K562 (cell line): ENCODE results near the gene CPSF4L. TPM values are rescaled to one million over a fixed set of nuclear protein-coding genes. Genes with fewer than 3 reads are reported as not detected.
A peak's percentile ranks its signal among the peaks of the same experiment; 100 is the strongest.

Experiments used
- CBFA2T2 ChIP-seq: fragments of 450-650 bp; conservative IDR thresholded peaks from 2 replicates; pipeline ENCODE4 v1.6.1; 2017; ENCODE audit warnings: mild to moderate bottlenecking
- CC2D1A ChIP-seq: fragments of 450-650 bp; IDR thresholded peaks from 2 replicates; pipeline ENCODE4 v1.6.1; 2017; ENCODE audit warnings: mild to moderate bottlenecking
- CGGBP1 ChIP-seq: fragments of 250-450 bp; sonication (Bioruptor Pico); IDR thresholded peaks from 2 replicates; pipeline ENCODE4 v1.9.0; 2021; ENCODE audit warnings: mild to moderate bottlenecking
- CHD2 ChIP-seq: IDR thresholded peaks from 2 replicates; pipeline ENCODE4 v1.6.1; 2011; ENCODE audit warnings: low read depth, low read length
- DNMT1 ChIP-seq: fragments of 450-650 bp; IDR thresholded peaks from 2 replicates; pipeline ENCODE4 v1.6.1; 2016; ENCODE audit warnings: antibody characterized with exemption, mild to moderate bottlenecking
- ELF1 ChIP-seq: fragments of 200-800 bp; sonication (Bioruptor generic); IDR thresholded peaks from 2 replicates; pipeline ENCODE4 v1.6.1; 2016; ENCODE audit warnings: missing genetic modification characterization, missing compliant biosample characterization
- GTF3C2 ChIP-seq: IDR thresholded peaks from 3 replicates; pipeline ENCODE4 v1.6.1; 2011; ENCODE audit warnings: borderline replicate concordance, mild to moderate bottlenecking, moderate library complexity; ENCODE audit not compliant: insufficient read length; ENCODE audit errors: extremely low read depth
- HDAC2 ChIP-seq: fragments of 450-650 bp; IDR thresholded peaks from 2 replicates; pipeline ENCODE4 v1.6.1; 2016; ENCODE audit warnings: mild to moderate bottlenecking
- HDAC3 ChIP-seq: fragments of 450-650 bp; IDR thresholded peaks from 2 replicates; pipeline ENCODE4 v1.6.1; 2018; ENCODE audit warnings: borderline replicate concordance, mild to moderate bottlenecking, moderate library complexity; ENCODE audit not compliant: partially characterized antibody
- KDM4B ChIP-seq, 2 experiments: fragments of 450-650 bp in 1 of 2; sonication (generic) in 1 of 2; IDR thresholded peaks; 2 replicates each; pipeline ENCODE4 v1.6.1; 2016 to 2017; ENCODE audit warnings: borderline replicate concordance in 2 of 2, antibody characterized with exemption in 1 of 2, low read depth in 1 of 2, mild to moderate bottlenecking in 1 of 2
- MCM7 ChIP-seq, 2 experiments: fragments of 450-650 bp; IDR thresholded peaks; 2 replicates each; pipeline ENCODE4 v1.6.1; 2016 to 2018
- MYC ChIP-seq, 2 experiments: fragments of 250-450 bp in 1 of 2; sonication (Bioruptor Pico) in 1 of 2; IDR thresholded peaks; 2 replicates each; pipeline versions ENCODE4 v1.5.1 to v1.6.1; 2012 to 2021; ENCODE audit warnings: low read depth in 2 of 2, borderline replicate concordance in 1 of 2, improper control_type of control experiment in 1 of 2, low read length in 1 of 2, mild to moderate bottlenecking in 1 of 2, moderate library complexity in 1 of 2
- NRF1 ChIP-seq, 2 experiments: fragments of 450-650 bp; IDR thresholded peaks in 1 of 2; conservative IDR thresholded peaks in 1 of 2; 2 replicates each; pipeline ENCODE4 v1.6.1; 2014; ENCODE audit warnings: mild to moderate bottlenecking in 2 of 2
- POLR2AphosphoS2 ChIP-seq: IDR thresholded peaks from 2 replicates; pipeline ENCODE4 v1.6.1; 2012; ENCODE audit warnings: low read length, improper control_type of control experiment
- PYGO2 ChIP-seq: fragments of 450-650 bp; IDR thresholded peaks from 2 replicates; pipeline ENCODE4 v1.6.1; 2016; ENCODE audit warnings: mild to moderate bottlenecking, missing genetic modification characterization, moderate library complexity, missing compliant biosample characterization
- SFPQ ChIP-seq: fragments of 200-400 bp; formaldehyde crosslinking; IDR thresholded peaks from 2 replicates; pipeline ENCODE4 v1.6.1; 2017; ENCODE audit warnings: mild to moderate bottlenecking, low read depth, low read length, moderate library complexity
- SIRT6 ChIP-seq: IDR thresholded peaks from one replicate; pipeline ENCODE4 v1.6.1; 2012; ENCODE audit warnings: low read depth, mild to moderate bottlenecking, control low read depth, inconsistent platforms, low read length, moderate library complexity
- SNIP1 ChIP-seq: fragments of 450-650 bp; IDR thresholded peaks from 2 replicates; pipeline ENCODE4 v1.7.1; 2017; ENCODE audit warnings: low read depth, mild to moderate bottlenecking
- WHSC1 ChIP-seq: IDR thresholded peaks from one replicate; pipeline ENCODE4 v1.6.1; 2012; ENCODE audit warnings: low read length, control low read depth, inconsistent platforms
- ZBTB12 ChIP-seq: fragments of 250-450 bp; sonication (Bioruptor Pico); IDR thresholded peaks from 2 replicates; pipeline ENCODE4 v1.4.0; 2020
- ZNF354B ChIP-seq: fragments of 250-450 bp; sonication (Bioruptor Pico); IDR thresholded peaks from 2 replicates; pipeline ENCODE4 v1.4.0; 2020
- ZNF512 ChIP-seq: IDR thresholded peaks from 2 replicates; pipeline ENCODE4 v1.6.1; 2016; ENCODE audit warnings: missing genetic modification characterization, missing compliant biosample characterization
- polyA plus RNA-seq, 8 experiments: library from polyadenylated mRNA; depleted of rRNA in 4 of 8; stranded (reverse) in 5 of 8; unstranded in 3 of 8; fragments of >200 nt; fragmentation: Nextera tagmentation in 2 of 8; fragmentation: Illumina TruSeq in 1 of 8; extraction: Ambion mirVana in 2 of 8; extraction: Trizol in 1 of 8; gene quantifications; 2 replicates each; pipeline versions ENCODE4 v1.2.1 to v1.2.3, GENCODE V29; 2011 to 2014; ENCODE audit warnings: inconsistent platforms in 1 of 8, missing spikeins in 1 of 8
- total RNA-seq, 7 experiments: library from RNA; depleted of rRNA in 6 of 7; stranded (reverse); fragments of >200 nt in 6 of 7; fragmentation: Illumina TruSeq in 2 of 7; extraction: Trizol in 2 of 7; gene quantifications; 2 replicates each; pipeline versions ENCODE4 v1.2.1 to v1.2.3, GENCODE V29; 2011 to 2021; ENCODE audit warnings: low replicate concordance in 1 of 7

Gene CPSF4L
- total and polyA plus RNA-seq, 9 of the 15 experiments (the other 6 are each of a cell fraction or from before 2014, with no cell fraction given) = not detected

- TF ChIP-seq HDAC3 (peak; percentile 53), ZNF512 (tag) (no peak), CHD2 (no peak), ZBTB12 (CRISPR knock-in tag) (no peak), CC2D1A (no peak), SNIP1 (no peak), ZNF354B (no peak), CGGBP1 (CRISPR knock-in tag) (no peak), NRF1 (conservative IDR thresholded peaks at IDR 0.05 in 1 of 2, IDR thresholded peaks at IDR 0.05 in 1 of 2) (no peak), WHSC1 (no peak), GTF3C2 (no peak), POLR2AphosphoS2 (no peak), MYC (IDR thresholded peaks at IDR 0.05; ENCODE audit: low read depth, low read length) (0 out of 2 replicates have a peak, but pooled peaks have one; percentile 45), MYC (CRISPR knock-in tag; IDR thresholded peaks at IDR 0.05; ENCODE audit: borderline replicate concordance, low read depth) (no peak), KDM4B (IDR thresholded peaks at IDR 0.05; ENCODE audit: borderline replicate concordance in 2 of 2, low read depth in 1 of 2) (no peak), SIRT6 (no peak), PYGO2 (tag) (no peak), HDAC2 (peak; percentile 63; the same call in 1 of the 2 replicates), SFPQ (no peak), CBFA2T2 (peak; percentile 80), MCM7 (IDR thresholded peaks at IDR 0.05) (no peak), DNMT1 (no peak), ELF1 (tag) (no peak)
Observed at GRCh38 chr17:73228748-73229236, 32.9 kb downstream of the CPSF4L start (continued).
